Measurements from ENCODE around the gene ZBTB20. TPM values are rescaled to one million over a fixed set of nuclear protein-coding genes. Genes with fewer than 3 reads are reported as not detected.

ZBTB20 gene
- polyA plus RNA-seq, 3 donors = 1.3 to 3.2 (median 2.0) TPM

DNA sequence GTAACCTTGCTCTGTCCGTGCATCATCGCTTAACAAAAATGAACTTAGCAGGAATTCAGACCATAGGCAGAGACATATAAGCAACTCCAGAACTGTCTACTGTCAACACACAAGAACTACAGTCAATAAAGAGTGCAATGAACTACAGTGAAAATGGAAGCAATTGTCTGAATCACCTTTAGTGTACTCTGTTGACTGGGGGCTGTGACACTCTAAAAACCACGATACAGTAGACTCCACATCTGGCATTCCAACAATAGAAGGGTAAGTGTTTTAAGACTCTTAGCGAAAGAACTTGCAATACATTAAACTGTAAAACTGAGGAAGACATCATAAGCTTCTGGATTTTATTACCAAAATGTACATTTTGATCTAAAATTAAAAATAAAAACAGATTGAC lies 347.3 kb downstream of the ZBTB20 start:
- Mint-ChIP-seq H3K27me3 (ENCODE audit: low read depth in 3 of 3) (peaks cover 0 to 1% (median 0%) of the 10 kb centered on the region in 3 donors), H3K27ac (no peak overlapping the region), H3K36me3 (peaks cover 0 to 3% of the 10 kb centered on the region in 2 donors), H3K9me3 (peaks cover 0 to 2% (median 0%) of the 10 kb centered on the region in 7 donors), H3K4me1 (no peaks in the 10 kb centered on the region), H3K4me3 (no peak overlapping the region)
- Histone ChIP-seq H4K20me1 (ENCODE audit: insufficient read depth, low read length) (no peaks in the 10 kb centered on the region), H3K9me3 (replicated peaks in 1 of 2; ENCODE audit: control insufficient read depth in 1 of 2, insufficient read depth in 1 of 2, low read length in 2 of 2) (no peaks in the 10 kb centered on the region), H3K9ac (ENCODE audit: insufficient read depth, low read length, poor library complexity, severe bottlenecking) (no peak overlapping the region), H3K4me2 (replicated peaks; ENCODE audit: extremely low read depth, low read length, poor library complexity, severe bottlenecking) (no peak overlapping the region), H3K4me1 (ENCODE audit: control insufficient read depth in 1 of 2, insufficient read depth in 2 of 2, low read length in 2 of 2) (no peaks in the 10 kb centered on the region), H2AFZ (ENCODE audit: insufficient read depth, low read depth, low read length, poor library complexity, severe bottlenecking) (no peak overlapping the region), H3K27ac (ENCODE audit: low read depth in 1 of 2, low read length in 2 of 2) (no peak overlapping the region), H3K27me3 (ENCODE audit: control insufficient read depth in 2 of 2, insufficient read depth in 2 of 2, low read length in 2 of 2) (no peaks in the 10 kb centered on the region), H3K36me3 (replicated peaks in 1 of 2; ENCODE audit: control insufficient read depth in 1 of 2, insufficient read depth in 2 of 2, low read length in 2 of 2) (no peaks in the 10 kb centered on the region), H3K4me3 (replicated peaks in 1 of 3; ENCODE audit: low read depth in 2 of 3, low read length in 3 of 3) (no peak overlapping the region), H3K79me2 (ENCODE audit: insufficient read depth, low read length) (no peaks in the 10 kb centered on the region)
- intact Hi-C loops (cut with micrococcal nuclease) = no loop called here
- WGBS (ENCODE audit: insufficient coverage) = no CpG with 5 or more reads among the region's 4 CpGs
- TF ChIP-seq CTCF (IDR thresholded peaks at IDR 0.05) = no peak
- no peak for DNase-seq

DNA sequence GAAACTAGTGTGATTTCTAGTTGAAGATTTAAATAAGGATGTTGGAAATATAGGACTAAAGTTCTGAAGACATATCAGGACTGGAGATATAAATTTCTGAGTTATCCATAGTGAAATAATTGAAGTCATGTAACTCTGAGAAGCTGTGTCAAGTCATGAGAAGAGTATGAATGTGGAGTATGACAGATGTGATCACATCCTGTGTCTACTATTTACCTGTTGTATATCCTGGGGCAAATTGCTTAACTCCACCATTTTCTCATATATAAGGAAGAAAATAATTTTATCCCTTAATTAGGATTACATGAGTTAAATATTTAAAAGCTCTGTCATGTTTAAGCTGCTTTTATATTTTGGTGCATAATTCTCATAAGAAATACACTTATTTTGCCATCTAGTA lies 350.3 kb downstream of the ZBTB20 start:
- Histone ChIP-seq H3K9me3 (replicated peaks in 1 of 2; ENCODE audit: control insufficient read depth in 1 of 2, insufficient read depth in 1 of 2, low read length in 2 of 2) (no peaks in the 10 kb centered on the region), H3K36me3 (replicated peaks in 1 of 2; ENCODE audit: control insufficient read depth in 1 of 2, insufficient read depth in 2 of 2, low read length in 2 of 2) (no peaks in the 10 kb centered on the region), H3K4me1 (ENCODE audit: control insufficient read depth in 1 of 2, insufficient read depth in 2 of 2, low read length in 2 of 2) (no peaks in the 10 kb centered on the region), H2AFZ (ENCODE audit: insufficient read depth, low read depth, low read length, poor library complexity, severe bottlenecking) (no peak overlapping the region), H3K27ac (ENCODE audit: low read depth in 1 of 2, low read length in 2 of 2) (no peak overlapping the region), H3K4me3 (replicated peaks in 1 of 3; ENCODE audit: low read depth in 2 of 3, low read length in 3 of 3) (no peak overlapping the region), H3K9ac (ENCODE audit: insufficient read depth, low read length, poor library complexity, severe bottlenecking) (no peak overlapping the region), H3K27me3 (ENCODE audit: control insufficient read depth in 2 of 2, insufficient read depth in 2 of 2, low read length in 2 of 2) (no peaks in the 10 kb centered on the region), H3K4me2 (replicated peaks; ENCODE audit: extremely low read depth, low read length, poor library complexity, severe bottlenecking) (no peak overlapping the region), H4K20me1 (ENCODE audit: insufficient read depth, low read length) (no peaks in the 10 kb centered on the region), H3K79me2 (ENCODE audit: insufficient read depth, low read length) (no peaks in the 10 kb centered on the region)
- H3K36me3 Mint-ChIP-seq = peaks cover 0 to 3% of the 10 kb centered on the region in 2 donors
- H3K27ac Mint-ChIP-seq = no peak overlapping the region
- TF ChIP-seq CTCF (IDR thresholded peaks at IDR 0.05) = no peak
- H3K4me1 Mint-ChIP-seq = no peaks in the 10 kb centered on the region
- intact Hi-C loops (cut with micrococcal nuclease) = no loop called here
- peaks cover 0 to 1% (median 0%) of the 10 kb centered on the region in 3 donors for H3K27me3 Mint-ChIP-seq (ENCODE audit: low read depth in 3 of 3)
- no peak for DNase-seq
- no peak overlapping the region for H3K4me3 Mint-ChIP-seq
- no peaks in the 10 kb centered on the region for H3K9me3 Mint-ChIP-seq

All from CD14-positive monocyte (primary cell).